ENCODE data around the gene ILDR1. TPM values are rescaled to one million over a fixed set of nuclear protein-coding genes. Genes with fewer than 3 reads are reported as not detected.
A peak's percentile ranks its signal among the peaks of the same experiment; 100 is the strongest.

ILDR1 gene
- polyA plus RNA-seq, 1 experiment = not detected

GRCh38 chr3:121995161-121996137 lies 26.6 kb downstream of the ILDR1 start:
- peak; percentile 12 for DNase-seq (ENCODE audit: low read depth)
- ChIA-PET CTCF (interaction anchor here (0.6 to 2.1 kb wide), 4 partner anchors 9 to 22 kb away, joined by 3 to 9 read pairs (median 4); no protein-coding TSS in a partner anchor), POLR2A (no interaction called here)
- Histone ChIP-seq H3K27me3 (ENCODE audit: control insufficient read depth, insufficient read depth, low read length) (no peaks in the 10 kb centered on the region; the same call in 1 of the 2 replicates), H3K4me3 (ENCODE audit: low read depth, low read length) (no peak overlapping the region), H3K36me3 (ENCODE audit: control insufficient read depth, insufficient read depth, low read length) (no peaks in the 10 kb centered on the region)
- TF ChIP-seq CTCF (IDR thresholded peaks at IDR 0.05; ENCODE audit: insufficient read depth, low read depth, low read length) = peak; percentile 60

GRCh38 chr3:121994551-121994950 lies 27.5 kb downstream of the ILDR1 start:
- POLR2A ChIA-PET = no interaction called here

GRCh38 chr3:121992601-121993560 lies 29.2 kb downstream of the ILDR1 start:
- DNase-seq (ENCODE audit: low read depth) = no peak
- no peak for TF ChIP-seq CTCF (IDR thresholded peaks at IDR 0.05; ENCODE audit: insufficient read depth, low read depth, low read length)

More at GRCh38 chr3:121994551-121994950, 27.5 kb downstream of the ILDR1 start:
- CTCF ChIA-PET = interaction anchor here (2.1 kb wide), 1 partner anchor 17 kb away, joined by 9 read pairs; no protein-coding TSS in a partner anchor
- DNase-seq (ENCODE audit: low read depth) = no peak
- Histone ChIP-seq H3K36me3 (ENCODE audit: control insufficient read depth, insufficient read depth, low read length) (no peaks in the 10 kb centered on the region), H3K4me3 (ENCODE audit: low read depth, low read length) (no peak overlapping the region), H3K27me3 (ENCODE audit: control insufficient read depth, insufficient read depth, low read length) (no peaks in the 10 kb centered on the region)
- no peak for TF ChIP-seq CTCF (IDR thresholded peaks at IDR 0.05; ENCODE audit: insufficient read depth, low read depth, low read length)

GRCh38 chr3:121989943-121990342 lies 32.1 kb downstream of the ILDR1 start:
- TF ChIP-seq CTCF (IDR thresholded peaks at IDR 0.05; ENCODE audit: insufficient read depth, low read depth, low read length) = no peak
- DNase-seq (ENCODE audit: low read depth) = no peak
- ChIA-PET POLR2A (no interaction called here), CTCF (no interaction called here)
- H3K27me3 ChIP-seq (ENCODE audit: control insufficient read depth, insufficient read depth, low read length) = no peaks in the 10 kb centered on the region
- no peak overlapping the region for H3K4me3 ChIP-seq (ENCODE audit: low read depth, low read length)
- no peaks in the 10 kb centered on the region for H3K36me3 ChIP-seq (ENCODE audit: control insufficient read depth, insufficient read depth, low read length)

More at GRCh38 chr3:121992601-121993560, 29.2 kb downstream of the ILDR1 start:
- Histone ChIP-seq H3K27me3 (ENCODE audit: control insufficient read depth, insufficient read depth, low read length) (no peaks in the 10 kb centered on the region), H3K4me3 (ENCODE audit: low read depth, low read length) (no peak overlapping the region), H3K36me3 (ENCODE audit: control insufficient read depth, insufficient read depth, low read length) (no peaks in the 10 kb centered on the region)
- POLR2A ChIA-PET = no interaction called here
- CTCF ChIA-PET = no interaction called here
